Liver (tissue), 9 donors: Measurements from ENCODE around the gene MAP6. TPM values are rescaled to one million over a fixed set of nuclear protein-coding genes. Genes with fewer than 3 reads are reported as not detected.

Experiments used
- DNase-seq: peaks from one replicate; pipeline ENCODE4 v3.0.0-alpha.2; 2017; ENCODE audit warnings: low spot score
- H3K27ac ChIP-seq, 2 donors: one replicate each; pipeline ENCODE4 v1.7.0; 2013; ENCODE audit warnings: inconsistent platforms in 2 of 2, low read length in 2 of 2, control low read depth in 1 of 2, low read depth in 1 of 2, mild to moderate bottlenecking in 1 of 2
- H3K27me3 ChIP-seq, 4 donors: one replicate each; pipeline versions ENCODE4 v1.6.1 to v1.7.0; 2013; ENCODE audit warnings: low read length in 3 of 4, inconsistent platforms in 1 of 4, mild to moderate bottlenecking in 1 of 4, moderate library complexity in 1 of 4; ENCODE audit not compliant: control insufficient read depth in 4 of 4, insufficient read depth in 4 of 4
- H3K36me3 ChIP-seq, 4 donors: one replicate each; pipeline versions ENCODE4 v1.6.1 to v1.7.0; 2013; ENCODE audit warnings: low read length in 3 of 4, mild to moderate bottlenecking in 3 of 4, low read depth in 1 of 4, moderate library complexity in 1 of 4; ENCODE audit not compliant: control insufficient read depth in 4 of 4, insufficient read depth in 3 of 4
- H3K4me1 ChIP-seq, 4 donors: one replicate each; pipeline versions ENCODE4 v1.6.1 to v1.7.0; 2013; ENCODE audit warnings: low read length in 3 of 4, mild to moderate bottlenecking in 3 of 4, moderate library complexity in 1 of 4; ENCODE audit not compliant: control insufficient read depth in 4 of 4, insufficient read depth in 4 of 4
- H3K4me3 ChIP-seq, 3 donors: one replicate each; pipeline versions ENCODE4 v1.6.1 to v1.7.0; 2013; ENCODE audit warnings: low read length in 3 of 3, control low read depth in 1 of 3, low read depth in 1 of 3, mild to moderate bottlenecking in 1 of 3
- H3K9ac ChIP-seq, 2 donors: one replicate each; pipeline ENCODE4 v1.7.0; 2013; ENCODE audit warnings: low read length in 2 of 2, mild to moderate bottlenecking in 2 of 2, moderate library complexity in 2 of 2, control low read depth in 1 of 2, low read depth in 1 of 2
- H3K9me3 ChIP-seq, 4 donors: one replicate each; pipeline versions ENCODE4 v1.6.1 to v1.7.0; 2013; ENCODE audit warnings: low read length in 3 of 4; ENCODE audit not compliant: control insufficient read depth in 4 of 4
- ATF3 ChIP-seq: IDR thresholded peaks from 2 replicates; pipeline ENCODE4 v1.6.1; 2016; ENCODE audit warnings: antibody characterized with exemption
- EGR1 ChIP-seq, 2 donors: IDR thresholded peaks; 2 replicates each; pipeline ENCODE4 v1.6.1; 2016 to 2018; ENCODE audit warnings: antibody characterized with exemption in 2 of 2, low read depth in 2 of 2
- FOXA1 ChIP-seq: IDR thresholded peaks from 2 replicates; pipeline ENCODE4 v1.6.1; 2016; ENCODE audit warnings: antibody characterized with exemption
- FOXA2 ChIP-seq: IDR thresholded peaks from 2 replicates; pipeline ENCODE4 v1.6.1; 2016; ENCODE audit warnings: antibody characterized with exemption
- GABPA ChIP-seq, 2 donors: IDR thresholded peaks in 1 of 2; conservative IDR thresholded peaks in 1 of 2; 2 replicates each; pipeline ENCODE4 v1.6.1; 2016; ENCODE audit warnings: antibody characterized with exemption in 2 of 2, mild to moderate bottlenecking in 1 of 2, moderate library complexity in 1 of 2
- HNF4A ChIP-seq, 2 donors: conservative IDR thresholded peaks; 2 replicates each; pipeline ENCODE4 v1.6.1; 2016; ENCODE audit warnings: antibody characterized with exemption in 2 of 2, mild to moderate bottlenecking in 2 of 2
- HNF4G ChIP-seq: IDR thresholded peaks from 2 replicates; pipeline ENCODE4 v1.6.1; 2016; ENCODE audit warnings: antibody characterized with exemption
- JUND ChIP-seq, 2 donors: IDR thresholded peaks; 2 replicates each; pipeline ENCODE4 v1.6.1; 2016; ENCODE audit warnings: antibody characterized with exemption in 2 of 2
- MAX ChIP-seq: IDR thresholded peaks from 2 replicates; pipeline ENCODE4 v1.6.1; 2016; ENCODE audit warnings: antibody characterized with exemption
- NR2F2 ChIP-seq: IDR thresholded peaks from 2 replicates; pipeline ENCODE4 v1.6.1; 2016; ENCODE audit warnings: antibody characterized with exemption
- RAD21 ChIP-seq, 2 donors: IDR thresholded peaks; 2 replicates each; pipeline ENCODE4 v1.6.1; 2016; ENCODE audit warnings: antibody characterized with exemption in 2 of 2, mild to moderate bottlenecking in 2 of 2
- RXRA ChIP-seq, 2 donors: IDR thresholded peaks; 2 replicates each; pipeline ENCODE4 v1.6.1; 2017 to 2018; ENCODE audit warnings: antibody characterized with exemption in 2 of 2, mild to moderate bottlenecking in 1 of 2
- SP1 ChIP-seq: IDR thresholded peaks from 2 replicates; pipeline ENCODE4 v1.6.1; 2018; ENCODE audit warnings: antibody characterized with exemption, mild to moderate bottlenecking
- TAF1 ChIP-seq: conservative IDR thresholded peaks from 2 replicates; pipeline ENCODE4 v1.6.1; 2016; ENCODE audit warnings: antibody characterized with exemption, mild to moderate bottlenecking
- YY1 ChIP-seq: IDR thresholded peaks from 2 replicates; pipeline ENCODE4 v1.6.1; 2016; ENCODE audit warnings: antibody characterized with exemption, mild to moderate bottlenecking
- WGBS: extraction: QIAGEN DNeasy Blood & Tissue Kit; methylation state at CpG from one replicate; pipeline ENCODE4 v1.1.7; 2013; 5-methylcytosine and 5-hydroxymethylcytosine counted together
- polyA plus RNA-seq, 2 donors: library from polyadenylated mRNA; stranded (reverse) in 1 of 2; unstranded in 1 of 2; fragments of 200-250 nt in 1 of 2; fragments of >200 nt in 1 of 2; fragmentation: Nextera tagmentation in 1 of 2; extraction: Ambion mirVana in 1 of 2; gene quantifications; one replicate each; pipeline versions ENCODE4 v1.2.1 to v1.2.3, GENCODE V29; 2013 to 2015
- total RNA-seq, 2 donors: library from RNA; depleted of rRNA; stranded (reverse); fragments of >200 nt; gene quantifications; one replicate each; pipeline ENCODE4 v1.2.3, GENCODE V29; 2014
- TF ChIP-seq, protein P1 (sequence below): IDR thresholded peaks from 2 replicates; pipeline ENCODE4 v1.6.1; 2016; ENCODE audit warnings: antibody characterized with exemption
- TF ChIP-seq, protein P2 (sequence below): fragments of 150-350 bp; IDR thresholded peaks from 2 replicates; pipeline ENCODE4 v1.5.1; 2017; ENCODE audit warnings: improper control_type of control experiment, low read depth, low read length; ENCODE audit not compliant: missing input control
- TF ChIP-seq, protein P3 (sequence below): IDR thresholded peaks from 2 replicates; pipeline ENCODE4 v1.6.1; 2016; ENCODE audit warnings: antibody characterized with exemption, mild to moderate bottlenecking
- donor health status: healthy.
- donor health status: healthy.
- donor health status: healthy.
- donor health status: healthy.
- donor health status: healthy.

MAP6 gene
- total and polyA plus RNA-seq, 4 donors = 0.22 to 0.36 (median 0.24) TPM

GRCh38 chr11:75655605-75656004 is 13.2 kb downstream of the MAP6 start:
- Histone ChIP-seq H3K27ac (no peak overlapping the region), H3K4me1 (no peaks in the 10 kb centered on the region), H3K9ac (no peak overlapping the region), H3K9me3 (no peaks in the 10 kb centered on the region), H3K36me3 (no peaks in the 10 kb centered on the region), H3K4me3 (no peak overlapping the region), H3K27me3 (no peaks in the 10 kb centered on the region)
- TF ChIP-seq RAD21 (IDR thresholded peaks at IDR 0.05) (no peak), FOXA1 (no peak), YY1 (no peak), JUND (IDR thresholded peaks at IDR 0.05) (no peak), HNF4G (no peak), TAF1 (no peak), EGR1 (IDR thresholded peaks at IDR 0.05; ENCODE audit: low read depth in 2 of 2) (no peak), SP1 (no peak), RXRA (IDR thresholded peaks at IDR 0.05) (no peak), FOXA2 (no peak), HNF4A (conservative IDR thresholded peaks at IDR 0.05) (no peak), ATF3 (no peak), GABPA (IDR thresholded peaks at IDR 0.05 in 1 of 2, conservative IDR thresholded peaks at IDR 0.05 in 1 of 2) (no peak), MAX (no peak), NR2F2 (no peak)
- TF ChIP-seq, protein P1, sequence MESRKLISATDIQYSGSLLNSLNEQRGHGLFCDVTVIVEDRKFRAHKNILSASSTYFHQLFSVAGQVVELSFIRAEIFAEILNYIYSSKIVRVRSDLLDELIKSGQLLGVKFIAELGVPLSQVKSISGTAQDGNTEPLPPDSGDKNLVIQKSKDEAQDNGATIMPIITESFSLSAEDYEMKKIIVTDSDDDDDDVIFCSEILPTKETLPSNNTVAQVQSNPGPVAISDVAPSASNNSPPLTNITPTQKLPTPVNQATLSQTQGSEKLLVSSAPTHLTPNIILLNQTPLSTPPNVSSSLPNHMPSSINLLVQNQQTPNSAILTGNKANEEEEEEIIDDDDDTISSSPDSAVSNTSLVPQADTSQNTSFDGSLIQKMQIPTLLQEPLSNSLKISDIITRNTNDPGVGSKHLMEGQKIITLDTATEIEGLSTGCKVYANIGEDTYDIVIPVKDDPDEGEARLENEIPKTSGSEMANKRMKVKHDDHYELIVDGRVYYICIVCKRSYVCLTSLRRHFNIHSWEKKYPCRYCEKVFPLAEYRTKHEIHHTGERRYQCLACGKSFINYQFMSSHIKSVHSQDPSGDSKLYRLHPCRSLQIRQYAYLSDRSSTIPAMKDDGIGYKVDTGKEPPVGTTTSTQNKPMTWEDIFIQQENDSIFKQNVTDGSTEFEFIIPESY = no peak
- TF ChIP-seq, protein P2, sequence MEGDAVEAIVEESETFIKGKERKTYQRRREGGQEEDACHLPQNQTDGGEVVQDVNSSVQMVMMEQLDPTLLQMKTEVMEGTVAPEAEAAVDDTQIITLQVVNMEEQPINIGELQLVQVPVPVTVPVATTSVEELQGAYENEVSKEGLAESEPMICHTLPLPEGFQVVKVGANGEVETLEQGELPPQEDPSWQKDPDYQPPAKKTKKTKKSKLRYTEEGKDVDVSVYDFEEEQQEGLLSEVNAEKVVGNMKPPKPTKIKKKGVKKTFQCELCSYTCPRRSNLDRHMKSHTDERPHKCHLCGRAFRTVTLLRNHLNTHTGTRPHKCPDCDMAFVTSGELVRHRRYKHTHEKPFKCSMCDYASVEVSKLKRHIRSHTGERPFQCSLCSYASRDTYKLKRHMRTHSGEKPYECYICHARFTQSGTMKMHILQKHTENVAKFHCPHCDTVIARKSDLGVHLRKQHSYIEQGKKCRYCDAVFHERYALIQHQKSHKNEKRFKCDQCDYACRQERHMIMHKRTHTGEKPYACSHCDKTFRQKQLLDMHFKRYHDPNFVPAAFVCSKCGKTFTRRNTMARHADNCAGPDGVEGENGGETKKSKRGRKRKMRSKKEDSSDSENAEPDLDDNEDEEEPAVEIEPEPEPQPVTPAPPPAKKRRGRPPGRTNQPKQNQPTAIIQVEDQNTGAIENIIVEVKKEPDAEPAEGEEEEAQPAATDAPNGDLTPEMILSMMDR = no peak
- no peak for DNase-seq

GRCh38 chr11:75654314-75654713 is 14.5 kb downstream of the MAP6 start:
- H3K27ac ChIP-seq = no peak overlapping the region
- no peaks in the 10 kb centered on the region for H3K36me3 ChIP-seq
- WGBS = 71% methylated on average over 3 of the region's 3 CpGs
- H3K9ac ChIP-seq = no peak overlapping the region
- no peak overlapping the region for H3K4me3 ChIP-seq
- H3K9me3 ChIP-seq = no peaks in the 10 kb centered on the region
- no peaks in the 10 kb centered on the region for H3K27me3 ChIP-seq
- H3K4me1 ChIP-seq = no peaks in the 10 kb centered on the region
- TF ChIP-seq RXRA (IDR thresholded peaks at IDR 0.05) (no peak), EGR1 (IDR thresholded peaks at IDR 0.05; ENCODE audit: low read depth in 2 of 2) (no peak), NR2F2 (no peak), FOXA2 (no peak), SP1 (no peak), ATF3 (no peak), FOXA1 (no peak), HNF4G (no peak), YY1 (no peak), GABPA (IDR thresholded peaks at IDR 0.05 in 1 of 2, conservative IDR thresholded peaks at IDR 0.05 in 1 of 2) (no peak), HNF4A (conservative IDR thresholded peaks at IDR 0.05) (no peak), MAX (no peak), JUND (IDR thresholded peaks at IDR 0.05) (no peak), RAD21 (IDR thresholded peaks at IDR 0.05) (no peak)
- TF ChIP-seq, protein P2 = no peak
- TF ChIP-seq, protein P3, sequence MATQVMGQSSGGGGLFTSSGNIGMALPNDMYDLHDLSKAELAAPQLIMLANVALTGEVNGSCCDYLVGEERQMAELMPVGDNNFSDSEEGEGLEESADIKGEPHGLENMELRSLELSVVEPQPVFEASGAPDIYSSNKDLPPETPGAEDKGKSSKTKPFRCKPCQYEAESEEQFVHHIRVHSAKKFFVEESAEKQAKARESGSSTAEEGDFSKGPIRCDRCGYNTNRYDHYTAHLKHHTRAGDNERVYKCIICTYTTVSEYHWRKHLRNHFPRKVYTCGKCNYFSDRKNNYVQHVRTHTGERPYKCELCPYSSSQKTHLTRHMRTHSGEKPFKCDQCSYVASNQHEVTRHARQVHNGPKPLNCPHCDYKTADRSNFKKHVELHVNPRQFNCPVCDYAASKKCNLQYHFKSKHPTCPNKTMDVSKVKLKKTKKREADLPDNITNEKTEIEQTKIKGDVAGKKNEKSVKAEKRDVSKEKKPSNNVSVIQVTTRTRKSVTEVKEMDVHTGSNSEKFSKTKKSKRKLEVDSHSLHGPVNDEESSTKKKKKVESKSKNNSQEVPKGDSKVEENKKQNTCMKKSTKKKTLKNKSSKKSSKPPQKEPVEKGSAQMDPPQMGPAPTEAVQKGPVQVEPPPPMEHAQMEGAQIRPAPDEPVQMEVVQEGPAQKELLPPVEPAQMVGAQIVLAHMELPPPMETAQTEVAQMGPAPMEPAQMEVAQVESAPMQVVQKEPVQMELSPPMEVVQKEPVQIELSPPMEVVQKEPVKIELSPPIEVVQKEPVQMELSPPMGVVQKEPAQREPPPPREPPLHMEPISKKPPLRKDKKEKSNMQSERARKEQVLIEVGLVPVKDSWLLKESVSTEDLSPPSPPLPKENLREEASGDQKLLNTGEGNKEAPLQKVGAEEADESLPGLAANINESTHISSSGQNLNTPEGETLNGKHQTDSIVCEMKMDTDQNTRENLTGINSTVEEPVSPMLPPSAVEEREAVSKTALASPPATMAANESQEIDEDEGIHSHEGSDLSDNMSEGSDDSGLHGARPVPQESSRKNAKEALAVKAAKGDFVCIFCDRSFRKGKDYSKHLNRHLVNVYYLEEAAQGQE = no peak
- TF ChIP-seq, protein P1 = no peak
- DNase-seq = no peak
